MM.1S (cell line): ENCODE measurements around the gene CDH4.

Source experiments
- DNase-seq: peaks from one replicate; pipeline ENCODE4 v3.0.0-alpha.2; 2015
- H2AFZ ChIP-seq: fragments of 300-600 bp; sonication (generic); 2 replicates; pipeline ENCODE4 v1.6.0; 2016; ENCODE audit warnings: antibody characterized with exemption, low read length
- H3F3A ChIP-seq: fragments of 300-600 bp; sonication (generic); 2 replicates; pipeline ENCODE4 v1.6.1; 2016; ENCODE audit warnings: mild to moderate bottlenecking, antibody characterized with exemption, low read length, moderate library complexity, mixed read lengths; ENCODE audit not compliant: insufficient read depth
- H3K27ac ChIP-seq: fragments of 300-600 bp; sonication (generic); 2 replicates; pipeline ENCODE4 v1.5.1; 2016; ENCODE audit warnings: mild to moderate bottlenecking, low read length
- H3K27me3 ChIP-seq: fragments of 300-600 bp; sonication (generic); replicated peaks from 2 replicates; pipeline ENCODE4 v1.6.0; 2016; ENCODE audit warnings: low read length; ENCODE audit not compliant: insufficient read depth
- H3K36me3 ChIP-seq: fragments of 300-600 bp; sonication (generic); replicated peaks from 2 replicates; pipeline ENCODE4 v1.6.1; 2016; ENCODE audit warnings: mild to moderate bottlenecking, low read length, mixed read lengths; ENCODE audit not compliant: insufficient read depth
- H3K4me1 ChIP-seq: fragments of 300-600 bp; sonication (generic); 2 replicates; pipeline ENCODE4 v1.6.1; 2016; ENCODE audit warnings: low read length, mixed read lengths
- H3K4me2 ChIP-seq: fragments of 300-600 bp; sonication (generic); 2 replicates; pipeline ENCODE4 v1.6.0; 2016; ENCODE audit warnings: low read depth, low read length
- H3K4me3 ChIP-seq: fragments of 300-600 bp; sonication (generic); 2 replicates; pipeline ENCODE4 v1.5.1; 2016; ENCODE audit warnings: low read length, mixed read lengths
- H3K79me2 ChIP-seq: fragments of 300-600 bp; sonication (generic); 2 replicates; pipeline ENCODE4 v1.6.1; 2016; ENCODE audit warnings: mixed run types, low read length, mixed read lengths
- H3K9ac ChIP-seq: fragments of 300-600 bp; sonication (generic); 2 replicates; pipeline ENCODE4 v1.6.1; 2016; ENCODE audit warnings: low read length, mixed read lengths
- H3K9me2 ChIP-seq: fragments of 300-600 bp; sonication (generic); replicated peaks from 2 replicates; pipeline ENCODE4 v1.6.1; 2016; ENCODE audit warnings: mild to moderate bottlenecking, low read length, mixed read lengths; ENCODE audit not compliant: insufficient read depth
- H3K9me3 ChIP-seq: fragments of 300-600 bp; sonication (generic); replicated peaks from 2 replicates; pipeline ENCODE4 v1.6.1; 2016; ENCODE audit warnings: mild to moderate bottlenecking, low read length, mixed read lengths; ENCODE audit not compliant: insufficient read depth
- H4K20me1 ChIP-seq: fragments of 300-600 bp; sonication (generic); 2 replicates; pipeline ENCODE4 v1.6.1; 2016; ENCODE audit warnings: mild to moderate bottlenecking, low read length, moderate library complexity, mixed read lengths; ENCODE audit not compliant: insufficient read depth
- CTCF ChIP-seq: fragments of 300-600 bp; sonication (generic); IDR thresholded peaks from 2 replicates; pipeline ENCODE4 v1.5.1; 2016; ENCODE audit warnings: antibody characterized with exemption, low read length, mixed read lengths
- EZH2 ChIP-seq: fragments of 300-600 bp; sonication (generic); optimal IDR thresholded peaks from 2 replicates; pipeline ENCODE3; 2017; ENCODE audit warnings: low read depth, mild to moderate bottlenecking, antibody characterized with exemption, low read length, mixed read lengths
- EZH2phosphoT487 ChIP-seq: fragments of 300-600 bp; sonication (generic); IDR thresholded peaks from 2 replicates; pipeline ENCODE4 v1.6.1; 2018; ENCODE audit warnings: antibody characterized with exemption, low read length

Gene CDH4

GRCh38 chr20:61666471-61666832 is 414.4 kb downstream of the CDH4 start:
- no peaks in the 10 kb centered on the region for H3K9me3 ChIP-seq
- H4K20me1 ChIP-seq: no peaks in the 10 kb centered on the region
- no peak overlapping the region for H2AFZ ChIP-seq
- no peaks in the 10 kb centered on the region for H3F3A ChIP-seq
- no peaks in the 10 kb centered on the region for H3K4me1 ChIP-seq
- TF ChIP-seq EZH2phosphoT487 (no peak), CTCF (no peak), EZH2 (no peak)
- peaks cover 86% of the 10 kb centered on the region for H3K27me3 ChIP-seq
- no peaks in the 10 kb centered on the region for H3K9me2 ChIP-seq
- H3K4me3 ChIP-seq: no peak overlapping the region
- no peaks in the 10 kb centered on the region for H3K79me2 ChIP-seq
- DNase-seq: no peak
- H3K9ac ChIP-seq: no peak overlapping the region
- no peaks in the 10 kb centered on the region for H3K36me3 ChIP-seq
- H3K27ac ChIP-seq: no peak overlapping the region
- no peak overlapping the region for H3K4me2 ChIP-seq

- no peaks in the 10 kb centered on the region for H3K4me1 ChIP-seq
- H3K79me2 ChIP-seq: no peaks in the 10 kb centered on the region
- no peak overlapping the region for H3K4me2 ChIP-seq
- no peaks in the 10 kb centered on the region for H3K36me3 ChIP-seq
- DNase-seq: no peak
- H4K20me1 ChIP-seq: no peaks in the 10 kb centered on the region
- H3K9me3 ChIP-seq: no peaks in the 10 kb centered on the region
- no peak overlapping the region for H3K9ac ChIP-seq
- no peaks in the 10 kb centered on the region for H3F3A ChIP-seq
- no peak overlapping the region for H2AFZ ChIP-seq
- TF ChIP-seq CTCF (no peak), EZH2phosphoT487 (no peak), EZH2 (no peak)
- H3K9me2 ChIP-seq: no peaks in the 10 kb centered on the region
- H3K4me3 ChIP-seq: no peak overlapping the region
- H3K27me3 ChIP-seq: peaks cover 78% of the 10 kb centered on the region
- no peak overlapping the region for H3K27ac ChIP-seq
These were observed 415.2 kb downstream of the CDH4 start for GRCh38 chr20:61667056-61667792.

- no peaks in the 10 kb centered on the region for H3K36me3 ChIP-seq
- no peaks in the 10 kb centered on the region for H3K79me2 ChIP-seq
- H3K4me3 ChIP-seq: no peak overlapping the region
- DNase-seq: no peak
- H3K27ac ChIP-seq: no peak overlapping the region
- H3K4me1 ChIP-seq: no peaks in the 10 kb centered on the region
- no peak overlapping the region for H3K4me2 ChIP-seq
- H2AFZ ChIP-seq: no peak overlapping the region
- no peaks in the 10 kb centered on the region for H3F3A ChIP-seq
- H3K9ac ChIP-seq: no peak overlapping the region
- no peaks in the 10 kb centered on the region for H3K9me2 ChIP-seq
- H3K9me3 ChIP-seq: no peaks in the 10 kb centered on the region
- peaks cover 69% of the 10 kb centered on the region for H3K27me3 ChIP-seq
- TF ChIP-seq EZH2: no peak
- no peak for TF ChIP-seq EZH2phosphoT487
- no peak for TF ChIP-seq CTCF
- H4K20me1 ChIP-seq: no peaks in the 10 kb centered on the region
These were observed 416.1 kb downstream of the CDH4 start for GRCh38 chr20:61668065-61668650.
